ENCODE results near the gene RPL39L. TPM values are rescaled to one million over a fixed set of nuclear protein-coding genes. Genes with fewer than 3 reads are reported as not detected.

The RPL39L gene
- polyA plus RNA-seq, 1 experiment, result 16.2 TPM

DNA sequence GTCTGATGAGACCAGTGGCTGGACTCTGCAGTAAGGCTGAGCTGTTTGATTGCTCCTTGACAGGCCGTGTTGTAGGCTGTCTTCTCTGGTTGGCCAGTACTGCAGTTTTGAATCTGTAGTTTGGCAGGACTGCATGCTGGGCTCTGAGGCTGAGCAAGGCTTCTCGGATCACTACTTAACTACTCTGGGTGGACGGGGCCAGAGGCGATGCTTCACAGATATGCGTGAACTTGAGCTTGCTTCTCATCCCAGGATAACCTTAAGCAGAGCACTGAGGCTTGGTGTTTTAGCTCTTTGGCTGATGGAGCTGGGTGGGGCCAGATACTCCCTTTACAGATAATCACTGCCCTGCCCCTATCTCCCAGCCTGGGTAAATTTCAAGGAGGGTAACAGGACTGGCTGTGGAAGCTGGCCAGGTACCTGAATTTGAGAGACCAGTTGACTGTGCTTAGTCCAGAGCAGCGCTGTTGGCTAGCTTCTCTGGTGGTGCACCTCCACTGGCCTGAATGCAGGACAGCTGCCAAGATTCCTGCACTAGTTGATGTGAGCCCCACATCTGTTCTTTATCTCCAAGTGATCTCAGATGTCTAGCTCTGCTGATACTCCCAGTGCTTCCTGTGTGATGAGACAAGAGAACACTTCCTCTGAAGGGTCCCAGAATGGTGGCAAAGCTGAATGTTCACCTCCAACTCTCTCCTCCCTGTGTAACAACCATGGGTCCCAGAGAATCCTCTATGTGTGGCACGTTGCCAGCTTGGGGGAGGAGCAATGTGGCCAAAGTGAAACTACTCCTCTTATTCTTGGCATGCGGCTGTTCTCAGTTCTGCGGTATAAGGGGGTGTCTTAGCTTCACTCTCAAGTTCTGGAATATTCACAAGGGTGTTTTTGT lies 37.9 kb downstream of the RPL39L start:
- Histone ChIP-seq H3K4me3 (ENCODE audit: low read depth, low read length) (peak overlapping the region; percentile 22), H3K27me3 (ENCODE audit: control insufficient read depth, insufficient read depth, low read length) (no peaks in the 10 kb centered on the region), H3K36me3 (ENCODE audit: control insufficient read depth, insufficient read depth, low read length) (no peaks in the 10 kb centered on the region)
- DNase-seq (ENCODE audit: low read depth), result peak; percentile 37
- ChIA-PET CTCF (interaction anchor here (1.0 to 3.2 kb wide), 10 partner anchors 8 to 169 kb away, joined by 3 to 20 read pairs (median 3); partner anchors contain the start of gene RPL39L), POLR2A (interaction anchor here (0.6 kb wide), 1 partner anchor 22 kb away, joined by 3 read pairs; no protein-coding TSS in a partner anchor)
- no peak for TF ChIP-seq CTCF (IDR thresholded peaks at IDR 0.05; ENCODE audit: insufficient read depth, low read depth, low read length)

DNA sequence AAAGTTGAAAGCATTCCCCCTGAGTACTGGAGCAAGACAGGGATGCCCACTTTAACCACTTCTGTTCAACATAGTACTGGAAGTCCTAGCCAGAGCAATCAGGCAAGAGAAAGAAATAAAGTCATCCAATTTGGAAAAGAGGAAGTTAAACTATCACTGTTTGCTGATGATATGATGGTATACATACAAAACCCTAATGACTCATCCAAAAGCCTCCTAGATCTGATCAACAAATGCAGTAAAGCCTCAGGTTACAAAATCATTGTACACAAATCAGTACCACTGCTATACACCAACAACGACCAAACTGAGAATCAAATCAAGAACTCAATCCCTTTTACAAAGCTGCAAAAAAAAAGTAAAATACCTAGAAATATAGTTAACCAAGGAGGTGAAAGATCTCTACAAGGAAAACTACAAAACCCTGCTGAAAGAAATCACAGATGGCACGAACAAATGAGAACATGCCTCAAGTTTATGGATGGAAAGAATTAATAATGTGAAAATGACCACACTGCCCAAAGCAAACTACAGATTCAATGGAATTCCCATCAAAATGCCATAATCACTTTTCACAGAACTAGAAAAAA lies 40.3 kb downstream of the RPL39L start:
- Histone ChIP-seq H3K36me3 (ENCODE audit: control insufficient read depth, insufficient read depth, low read length) (no peaks in the 10 kb centered on the region), H3K27me3 (ENCODE audit: control insufficient read depth, insufficient read depth, low read length) (no peaks in the 10 kb centered on the region), H3K4me3 (ENCODE audit: low read depth, low read length) (no peak overlapping the region)
- TF ChIP-seq CTCF (IDR thresholded peaks at IDR 0.05; ENCODE audit: insufficient read depth, low read depth, low read length), result no peak
- no peak for DNase-seq (ENCODE audit: low read depth)
- CTCF ChIA-PET, result no interaction called here
- POLR2A ChIA-PET, result no interaction called here

- no peak for TF ChIP-seq CTCF (IDR thresholded peaks at IDR 0.05; ENCODE audit: insufficient read depth, low read depth, low read length)
- no peaks in the 10 kb centered on the region for H3K36me3 ChIP-seq (ENCODE audit: control insufficient read depth, insufficient read depth, low read length)
- H3K27me3 ChIP-seq (ENCODE audit: control insufficient read depth, insufficient read depth, low read length), result no peaks in the 10 kb centered on the region
- no peak overlapping the region for H3K4me3 ChIP-seq (ENCODE audit: low read depth, low read length)
- CTCF ChIA-PET, result interaction anchor here (1.3 kb wide), 1 partner anchor 9 kb away, joined by 3 read pairs; no protein-coding TSS in a partner anchor
- POLR2A ChIA-PET, result no interaction called here
- DNase-seq (ENCODE audit: low read depth), result no peak
These were observed 46.0 kb downstream of the RPL39L start for GRCh38 chr3:187093320-187093719.

GRCh38 chr3:187088701-187089100 lies 50.6 kb downstream of the RPL39L start:
- Histone ChIP-seq H3K4me3 (ENCODE audit: low read depth, low read length) (no peak overlapping the region), H3K27me3 (ENCODE audit: control insufficient read depth, insufficient read depth, low read length) (no peaks in the 10 kb centered on the region), H3K36me3 (ENCODE audit: control insufficient read depth, insufficient read depth, low read length) (no peaks in the 10 kb centered on the region)
- no peak for TF ChIP-seq CTCF (IDR thresholded peaks at IDR 0.05; ENCODE audit: insufficient read depth, low read depth, low read length)
- ChIA-PET POLR2A (no interaction called here), CTCF (no interaction called here)
- DNase-seq (ENCODE audit: low read depth), result no peak

GRCh38 chr3:187086831-187087230 lies 52.5 kb downstream of the RPL39L start:
- no peak for TF ChIP-seq CTCF (IDR thresholded peaks at IDR 0.05; ENCODE audit: insufficient read depth, low read depth, low read length)
- ChIA-PET POLR2A (no interaction called here), CTCF (interaction anchor here (0.7 to 0.8 kb wide), 2 partner anchors 9 to 21 kb away, joined by 3 read pairs; no protein-coding TSS in a partner anchor)
- Histone ChIP-seq H3K36me3 (ENCODE audit: control insufficient read depth, insufficient read depth, low read length) (no peaks in the 10 kb centered on the region), H3K27me3 (ENCODE audit: control insufficient read depth, insufficient read depth, low read length) (no peaks in the 10 kb centered on the region), H3K4me3 (ENCODE audit: low read depth, low read length) (no peak overlapping the region)
- no peak for DNase-seq (ENCODE audit: low read depth)

Measured in BJ (cell line).